ENCODE results near the gene DGCR8. TPM values are rescaled to one million over a fixed set of nuclear protein-coding genes. Genes with fewer than 3 reads are reported as not detected.

DGCR8 gene
- total RNA-seq, 1 experiment from 2014 or later = 34.7 TPM

DNA sequence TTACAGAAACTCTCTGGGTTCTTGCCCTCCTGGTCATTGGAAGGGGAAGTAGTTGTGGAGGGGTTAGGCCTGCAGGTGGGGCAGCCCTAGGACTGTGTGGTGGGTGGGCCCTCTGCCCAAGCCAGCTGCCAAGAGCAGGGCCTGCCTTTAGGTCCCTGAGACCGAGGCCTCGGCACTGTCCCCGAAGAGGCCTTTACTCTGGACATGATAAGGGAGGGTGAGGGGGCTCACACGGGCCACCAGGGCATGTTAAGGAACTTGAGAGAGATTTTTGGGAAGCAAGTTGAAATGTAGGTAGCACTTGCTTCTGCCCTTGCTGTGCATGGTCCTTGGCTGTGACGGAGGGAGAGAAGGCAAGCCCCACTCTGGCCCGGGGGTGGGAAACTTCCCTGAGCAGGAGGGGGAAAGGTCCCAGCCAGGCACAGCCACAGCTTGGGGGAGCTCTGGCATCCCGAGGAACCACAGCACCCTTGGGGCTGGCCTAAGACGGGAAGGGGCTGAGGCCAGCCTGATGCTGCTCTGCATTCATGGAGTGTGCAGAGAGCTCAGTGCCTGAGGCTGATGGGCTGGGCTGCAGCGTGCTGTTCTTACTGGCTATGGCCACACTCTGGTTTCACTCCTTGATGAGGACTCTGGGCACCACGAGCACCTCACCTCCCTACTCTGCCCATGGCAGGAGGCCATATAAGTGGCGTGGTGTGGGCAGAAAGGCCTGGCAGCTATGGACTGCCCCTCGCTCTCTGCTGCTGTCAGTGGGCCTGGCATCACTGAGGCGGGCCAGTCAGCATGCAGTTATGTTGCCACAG lies 28.1 kb downstream of the DGCR8 start:
- H3K9me3 ChIP-seq (ENCODE audit: insufficient read depth, low read depth) = no peaks in the 10 kb centered on the region
- H3K79me2 ChIP-seq (ENCODE audit: low read depth) = no peaks in the 10 kb centered on the region
- peaks cover 24% of the 10 kb centered on the region; the same call in 1 of the 2 replicates for H3F3A ChIP-seq (ENCODE audit: insufficient read depth, low read depth)
- no peak overlapping the region for H3K4me2 ChIP-seq
- intact Hi-C loops (cut with micrococcal nuclease; ENCODE audit: unreplicated experiment) = no loop called here
- no peaks in the 10 kb centered on the region for H3K4me1 ChIP-seq (replicated peaks; ENCODE audit: insufficient read depth)
- POLR2A ChIA-PET (ENCODE audit: unreplicated experiment) = no interaction called here
- no peaks in the 10 kb centered on the region for H3K36me3 ChIP-seq (ENCODE audit: low read depth)
- H3K27me3 ChIP-seq (ENCODE audit: insufficient read depth, low read depth) = no peaks in the 10 kb centered on the region
- no peak overlapping the region for H3K4me3 ChIP-seq
- H2AFZ ChIP-seq = no peak overlapping the region
- no peaks in the 10 kb centered on the region for H3K9me2 ChIP-seq (ENCODE audit: insufficient read depth)
- TF ChIP-seq, protein P1, sequence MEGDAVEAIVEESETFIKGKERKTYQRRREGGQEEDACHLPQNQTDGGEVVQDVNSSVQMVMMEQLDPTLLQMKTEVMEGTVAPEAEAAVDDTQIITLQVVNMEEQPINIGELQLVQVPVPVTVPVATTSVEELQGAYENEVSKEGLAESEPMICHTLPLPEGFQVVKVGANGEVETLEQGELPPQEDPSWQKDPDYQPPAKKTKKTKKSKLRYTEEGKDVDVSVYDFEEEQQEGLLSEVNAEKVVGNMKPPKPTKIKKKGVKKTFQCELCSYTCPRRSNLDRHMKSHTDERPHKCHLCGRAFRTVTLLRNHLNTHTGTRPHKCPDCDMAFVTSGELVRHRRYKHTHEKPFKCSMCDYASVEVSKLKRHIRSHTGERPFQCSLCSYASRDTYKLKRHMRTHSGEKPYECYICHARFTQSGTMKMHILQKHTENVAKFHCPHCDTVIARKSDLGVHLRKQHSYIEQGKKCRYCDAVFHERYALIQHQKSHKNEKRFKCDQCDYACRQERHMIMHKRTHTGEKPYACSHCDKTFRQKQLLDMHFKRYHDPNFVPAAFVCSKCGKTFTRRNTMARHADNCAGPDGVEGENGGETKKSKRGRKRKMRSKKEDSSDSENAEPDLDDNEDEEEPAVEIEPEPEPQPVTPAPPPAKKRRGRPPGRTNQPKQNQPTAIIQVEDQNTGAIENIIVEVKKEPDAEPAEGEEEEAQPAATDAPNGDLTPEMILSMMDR (conservative IDR thresholded peaks at IDR 0.05) = no peak
- CTCF ChIA-PET = no interaction called here
- no peak overlapping the region for H3K27ac ChIP-seq
- no peak for DNase-seq
- no TSS peak for BruUV-seq (replicated peaks)
- no peaks in the 10 kb centered on the region for H4K20me1 ChIP-seq (ENCODE audit: insufficient read depth)

DNA sequence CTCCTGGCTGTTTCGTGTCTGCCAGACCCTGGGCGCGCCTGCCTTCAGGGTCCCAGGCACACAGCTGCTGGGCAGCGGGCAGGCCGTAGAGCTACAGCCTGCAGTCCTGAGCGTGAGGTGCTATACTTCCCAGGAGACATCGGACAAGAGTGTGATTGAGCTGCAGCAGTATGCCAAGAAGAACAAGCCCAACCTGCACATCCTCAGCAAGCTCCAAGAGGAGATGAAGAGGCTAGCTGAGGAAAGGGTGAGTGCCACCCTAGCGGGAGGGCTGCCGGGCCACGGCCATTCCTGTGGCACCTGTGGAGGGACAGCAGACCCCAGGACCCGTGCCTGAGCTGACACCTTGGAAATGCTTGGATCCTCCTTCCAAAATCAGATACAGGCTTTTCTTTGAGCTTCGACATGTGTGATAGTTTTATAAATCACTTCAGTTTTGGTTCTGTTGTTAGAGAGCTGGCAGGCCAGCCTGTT lies 28.8 kb downstream of the DGCR8 start:
- TF ChIP-seq, protein P1 (conservative IDR thresholded peaks at IDR 0.05) = no peak
- H3K36me3 ChIP-seq (ENCODE audit: low read depth) = no peaks in the 10 kb centered on the region
- no peaks in the 10 kb centered on the region for H3K9me3 ChIP-seq (ENCODE audit: insufficient read depth, low read depth)
- H3K9me2 ChIP-seq (ENCODE audit: insufficient read depth) = no peaks in the 10 kb centered on the region
- H4K20me1 ChIP-seq (ENCODE audit: insufficient read depth) = no peaks in the 10 kb centered on the region
- H3K27ac ChIP-seq = no peak overlapping the region
- no peak overlapping the region for H2AFZ ChIP-seq
- BruUV-seq (replicated peaks) = no TSS peak
- H3K4me2 ChIP-seq = no peak overlapping the region
- no peak for DNase-seq
- H3K79me2 ChIP-seq (ENCODE audit: low read depth) = no peaks in the 10 kb centered on the region
- peaks cover 24% of the 10 kb centered on the region; the same call in 1 of the 2 replicates for H3F3A ChIP-seq (ENCODE audit: insufficient read depth, low read depth)
- H3K4me1 ChIP-seq (replicated peaks; ENCODE audit: insufficient read depth) = no peaks in the 10 kb centered on the region
- POLR2A ChIA-PET (ENCODE audit: unreplicated experiment) = no interaction called here
- CTCF ChIA-PET = no interaction called here
- no peaks in the 10 kb centered on the region for H3K27me3 ChIP-seq (ENCODE audit: insufficient read depth, low read depth)
- intact Hi-C loops (cut with micrococcal nuclease; ENCODE audit: unreplicated experiment) = no loop called here
- no peak overlapping the region for H3K4me3 ChIP-seq

DNA sequence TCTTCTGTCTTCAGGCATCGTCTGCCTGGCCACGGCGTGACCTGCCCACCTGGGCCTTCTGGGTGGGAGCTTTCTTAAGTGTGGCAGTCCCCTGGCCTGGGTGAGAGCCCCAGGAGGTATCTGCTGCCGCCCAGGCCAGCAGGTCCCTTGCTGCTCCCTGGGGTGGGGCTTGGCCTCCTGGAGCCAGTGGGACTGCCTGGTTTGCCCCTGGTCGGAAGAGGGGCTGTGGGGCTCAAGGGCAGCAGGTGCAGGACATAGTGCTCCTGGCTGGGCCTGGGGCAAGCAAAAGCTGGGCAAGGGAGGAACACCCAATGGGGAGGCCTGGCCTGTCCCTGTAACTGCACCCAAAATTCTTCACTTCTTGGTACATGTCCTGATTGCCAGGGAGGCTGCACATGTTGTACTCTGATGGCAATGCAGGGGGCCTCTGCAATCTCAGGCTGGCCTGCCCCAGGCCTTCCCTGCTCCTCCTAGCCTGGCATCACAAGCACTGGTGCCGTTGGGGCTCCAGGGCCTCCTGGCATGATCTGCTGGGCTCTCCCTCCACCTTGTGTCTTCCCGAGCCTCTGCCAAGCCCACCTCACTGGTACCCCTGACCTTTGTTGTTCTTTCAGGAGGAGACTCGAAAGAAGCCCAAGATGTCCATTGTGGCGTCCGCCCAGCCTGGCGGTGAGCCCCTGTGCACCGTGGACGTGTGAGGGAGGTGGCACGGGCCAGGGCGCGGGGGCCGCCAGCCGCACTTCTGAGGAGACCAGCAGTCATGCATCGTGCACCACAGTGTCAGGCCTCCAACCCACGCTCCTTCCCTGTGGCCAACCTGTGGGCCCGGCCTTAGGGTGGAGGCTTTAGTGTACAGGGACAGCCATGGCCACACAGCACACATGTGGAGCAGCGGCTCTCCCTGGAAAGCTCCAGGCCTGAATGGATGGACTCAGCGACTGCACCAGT lies 29.6 kb downstream of the DGCR8 start:
- H4K20me1 ChIP-seq (ENCODE audit: insufficient read depth) = no peaks in the 10 kb centered on the region
- ChIA-PET CTCF (no interaction called here), POLR2A (ENCODE audit: unreplicated experiment) (no interaction called here)
- H3K9me2 ChIP-seq (ENCODE audit: insufficient read depth) = no peaks in the 10 kb centered on the region
- no peak for DNase-seq
- H3K79me2 ChIP-seq (ENCODE audit: low read depth) = no peaks in the 10 kb centered on the region
- H3K27ac ChIP-seq = no peak overlapping the region
- intact Hi-C loops (cut with micrococcal nuclease; ENCODE audit: unreplicated experiment) = no loop called here
- no TSS peak for BruUV-seq (replicated peaks)
- TF ChIP-seq, protein P1 (conservative IDR thresholded peaks at IDR 0.05) = no peak
- TF ChIP-seq EZH2 (IDR thresholded peaks at IDR 0.05; ENCODE audit: low read depth) = no peak
- no peaks in the 10 kb centered on the region for H3K4me1 ChIP-seq (replicated peaks; ENCODE audit: insufficient read depth)
- no peak overlapping the region for H3K4me3 ChIP-seq
- peaks cover 24% of the 10 kb centered on the region; the same call in 1 of the 2 replicates for H3F3A ChIP-seq (ENCODE audit: insufficient read depth, low read depth)
- no peaks in the 10 kb centered on the region for H3K27me3 ChIP-seq (ENCODE audit: insufficient read depth, low read depth)
- H3K4me2 ChIP-seq = no peak overlapping the region
- H3K36me3 ChIP-seq (ENCODE audit: low read depth) = no peaks in the 10 kb centered on the region
- no peak overlapping the region for H2AFZ ChIP-seq
- H3K9me3 ChIP-seq (ENCODE audit: insufficient read depth, low read depth) = no peaks in the 10 kb centered on the region

Measured in PC-9 (cell line).